Effector memory CD4-positive, alpha-beta T cell (primary cell): Measurements from ENCODE around the gene FBN1.

Experiments
- DNase-seq, 3 donors: peaks; one replicate each; pipeline ENCODE4 v3.0.0-alpha.2; 2020
- H3K27ac ChIP-seq: 2 replicates; pipeline ENCODE4 v1.7.0; 2013; ENCODE audit warnings: mild to moderate bottlenecking, low read length, moderate library complexity; ENCODE audit not compliant: insufficient read depth, poor library complexity, severe bottlenecking
- H3K27me3 ChIP-seq: replicated peaks from 2 replicates; pipeline ENCODE4 v1.7.0; 2013; ENCODE audit warnings: mild to moderate bottlenecking, low read length; ENCODE audit not compliant: insufficient read depth, control insufficient read depth, poor library complexity, severe bottlenecking
- H3K36me3 ChIP-seq: 2 replicates; pipeline ENCODE4 v1.7.0; 2013; ENCODE audit warnings: mild to moderate bottlenecking, low read length, moderate library complexity; ENCODE audit not compliant: control insufficient read depth, insufficient read depth
- H3K4me1 ChIP-seq: 2 replicates; pipeline ENCODE4 v1.7.0; 2013; ENCODE audit warnings: low read length, mild to moderate bottlenecking; ENCODE audit not compliant: control insufficient read depth, insufficient read depth, poor library complexity, severe bottlenecking
- H3K4me3 ChIP-seq: 2 replicates; pipeline ENCODE4 v1.7.0; 2013; ENCODE audit warnings: low read length, low read depth, mild to moderate bottlenecking; ENCODE audit not compliant: insufficient read depth, poor library complexity, severe bottlenecking
- H3K9me3 ChIP-seq: 2 replicates; pipeline ENCODE4 v1.7.0; 2013; ENCODE audit warnings: mild to moderate bottlenecking, low read length, moderate library complexity; ENCODE audit not compliant: control insufficient read depth

FBN1 gene

DNA sequence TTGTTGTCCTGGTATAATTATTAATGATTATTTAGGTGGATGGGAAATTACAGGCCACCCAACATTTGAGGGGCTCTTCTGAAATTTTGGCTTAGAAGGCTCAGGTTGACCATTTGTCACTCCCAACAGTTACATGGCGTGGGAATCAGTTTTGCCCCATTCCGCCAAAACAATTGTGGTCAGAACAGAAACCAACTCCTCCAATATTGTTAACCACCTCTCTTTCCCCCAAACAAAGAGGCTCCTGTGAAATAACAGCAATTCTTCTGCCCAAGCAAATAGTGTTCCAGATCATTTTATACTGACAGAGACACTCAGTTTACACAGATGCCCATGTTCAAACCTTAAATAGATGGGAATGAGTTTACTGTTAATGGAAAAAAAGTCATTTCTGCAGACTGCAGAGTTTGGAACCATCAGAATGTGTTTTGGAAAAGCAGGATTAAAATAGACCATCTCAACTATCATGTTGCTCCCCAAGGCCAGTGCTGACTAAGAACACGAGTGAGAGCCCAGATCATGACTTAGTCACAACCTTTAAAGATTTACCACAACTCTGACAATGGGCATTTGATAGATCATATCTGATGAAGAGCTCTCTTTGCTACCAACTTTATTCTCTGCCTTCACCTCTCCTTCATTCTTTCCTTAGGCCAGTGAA lies 212.2 kb downstream of the FBN1 start:
- Histone ChIP-seq H3K4me3 (no peak overlapping the region), H3K4me1 (no peaks in the 10 kb centered on the region), H3K27me3 (no peaks in the 10 kb centered on the region), H3K9me3 (no peaks in the 10 kb centered on the region), H3K27ac (no peak overlapping the region), H3K36me3 (no peaks in the 10 kb centered on the region)
- DNase-seq: no peak

DNA sequence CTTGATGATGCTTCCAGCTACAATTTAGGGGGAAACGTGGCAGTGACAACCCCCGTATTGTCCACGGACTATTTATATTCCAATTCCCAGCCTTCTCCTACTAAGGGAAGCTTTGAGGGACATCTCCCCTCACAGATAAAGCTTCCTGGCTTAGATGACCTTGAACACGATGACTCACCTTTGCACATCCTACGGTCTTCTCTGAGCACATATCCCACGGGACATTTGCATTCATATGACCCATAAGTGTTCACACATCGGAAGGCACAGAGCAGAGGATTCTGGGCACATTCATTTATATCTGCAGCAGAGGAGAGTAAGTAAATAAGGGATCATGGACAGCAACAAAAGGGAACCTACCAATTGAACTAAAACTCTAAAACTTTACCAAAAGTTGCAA lies 212.8 kb downstream of the FBN1 start:
- Histone ChIP-seq H3K4me1 (no peaks in the 10 kb centered on the region), H3K27ac (no peak overlapping the region), H3K4me3 (no peak overlapping the region), H3K9me3 (no peaks in the 10 kb centered on the region), H3K36me3 (no peaks in the 10 kb centered on the region), H3K27me3 (no peaks in the 10 kb centered on the region)
- no peak for DNase-seq

DNA sequence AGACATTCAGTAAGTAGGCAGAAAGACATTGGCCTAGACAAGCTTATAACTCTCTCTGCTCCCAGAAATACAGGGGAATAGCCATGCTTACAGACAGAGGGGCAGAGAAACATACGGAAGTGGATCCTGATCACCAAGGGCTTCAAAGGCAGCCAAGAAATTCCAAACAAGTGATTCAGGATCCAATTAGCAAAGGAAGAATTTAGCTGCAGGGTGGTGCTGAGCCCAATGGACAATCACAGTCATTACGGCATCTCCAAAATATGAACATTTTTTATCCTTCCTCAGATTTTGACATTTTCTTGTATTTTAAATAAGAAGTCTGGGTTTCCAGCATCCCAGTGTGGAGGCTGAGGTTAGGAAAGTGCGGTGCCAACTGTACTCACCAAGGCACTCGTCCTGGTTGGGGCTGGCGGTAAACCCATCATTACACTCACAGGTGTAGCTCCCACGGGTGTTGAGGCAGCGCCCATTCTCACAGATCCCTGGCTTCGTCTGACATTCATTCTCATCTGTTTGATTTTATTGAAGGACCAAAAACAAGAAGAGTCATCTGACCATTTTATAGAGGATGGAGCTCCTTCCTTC lies 217.5 kb downstream of the FBN1 start:
- no peaks in the 10 kb centered on the region for H3K4me1 ChIP-seq
- no peaks in the 10 kb centered on the region for H3K9me3 ChIP-seq
- DNase-seq: no peak
- no peak overlapping the region for H3K4me3 ChIP-seq
- no peaks in the 10 kb centered on the region for H3K27me3 ChIP-seq
- H3K36me3 ChIP-seq: no peaks in the 10 kb centered on the region
- no peak overlapping the region for H3K27ac ChIP-seq

DNA sequence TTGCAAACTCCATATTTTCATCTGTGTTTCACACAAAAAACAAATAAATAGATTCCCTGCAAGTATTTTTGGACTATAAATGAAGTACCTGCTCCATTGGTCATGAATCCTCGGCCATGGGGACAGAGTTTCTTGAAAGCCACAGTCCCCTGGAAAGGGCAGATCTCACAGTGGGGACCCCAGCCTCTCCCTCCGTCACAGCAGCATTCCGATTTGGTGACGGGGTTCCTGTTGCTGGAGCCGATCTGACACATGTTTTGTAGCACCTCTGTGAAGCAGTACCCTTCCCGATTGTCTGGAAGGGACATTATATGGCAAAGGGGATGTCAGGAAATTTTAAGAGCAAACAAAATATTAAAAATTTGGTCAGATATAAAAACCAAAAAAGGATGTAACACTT lies 218.0 kb downstream of the FBN1 start:
- H3K4me1 ChIP-seq: no peaks in the 10 kb centered on the region
- no peaks in the 10 kb centered on the region for H3K9me3 ChIP-seq
- H3K4me3 ChIP-seq: no peak overlapping the region
- no peak overlapping the region for H3K27ac ChIP-seq
- DNase-seq: no peak
- no peaks in the 10 kb centered on the region for H3K36me3 ChIP-seq
- H3K27me3 ChIP-seq: no peaks in the 10 kb centered on the region

DNA sequence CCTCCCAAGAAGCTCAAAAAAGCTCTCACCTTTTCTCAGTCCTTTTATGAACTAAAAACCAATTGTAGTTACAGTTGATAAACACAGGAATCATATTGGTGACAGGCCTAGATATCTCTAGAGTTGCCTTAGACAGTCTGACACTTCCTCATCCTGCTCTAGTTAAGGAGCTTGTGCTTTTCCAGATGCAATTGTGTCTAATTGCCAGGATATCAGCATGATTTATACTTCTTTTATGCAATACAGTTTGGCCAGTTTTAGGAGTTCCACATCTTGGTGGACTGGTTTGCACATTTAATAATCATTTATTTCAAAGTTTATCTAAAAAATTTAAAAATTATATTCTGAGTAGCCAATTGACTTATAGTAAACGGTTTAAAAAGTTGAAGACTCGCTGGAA lies 218.6 kb downstream of the FBN1 start:
- Histone ChIP-seq H3K4me3 (no peak overlapping the region), H3K36me3 (no peaks in the 10 kb centered on the region), H3K27me3 (no peaks in the 10 kb centered on the region), H3K4me1 (no peaks in the 10 kb centered on the region), H3K27ac (no peak overlapping the region), H3K9me3 (no peaks in the 10 kb centered on the region)
- no peak for DNase-seq

DNA sequence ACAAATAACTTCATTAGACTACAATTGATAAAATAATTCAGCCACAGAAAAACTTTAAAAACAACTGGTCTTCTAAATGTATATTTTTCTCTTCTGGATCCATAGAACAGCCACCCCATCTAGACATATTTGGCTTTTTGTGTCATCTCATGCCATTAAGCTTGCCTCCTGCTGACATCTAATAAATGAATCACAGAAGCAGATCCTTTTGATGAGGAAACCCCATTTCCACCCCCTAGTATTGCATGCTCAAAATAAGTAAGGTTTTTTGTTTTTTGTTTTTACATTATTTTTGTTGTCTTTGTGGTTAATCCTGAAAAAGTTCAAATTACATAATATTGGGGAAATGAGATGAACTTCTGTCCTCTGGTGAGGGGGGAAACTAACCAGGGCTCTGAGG lies 219.5 kb downstream of the FBN1 start:
- H3K36me3 ChIP-seq: no peaks in the 10 kb centered on the region
- no peaks in the 10 kb centered on the region for H3K4me1 ChIP-seq
- H3K27me3 ChIP-seq: no peaks in the 10 kb centered on the region
- no peak for DNase-seq
- H3K27ac ChIP-seq: no peak overlapping the region
- no peaks in the 10 kb centered on the region for H3K9me3 ChIP-seq
- H3K4me3 ChIP-seq: no peak overlapping the region

DNA sequence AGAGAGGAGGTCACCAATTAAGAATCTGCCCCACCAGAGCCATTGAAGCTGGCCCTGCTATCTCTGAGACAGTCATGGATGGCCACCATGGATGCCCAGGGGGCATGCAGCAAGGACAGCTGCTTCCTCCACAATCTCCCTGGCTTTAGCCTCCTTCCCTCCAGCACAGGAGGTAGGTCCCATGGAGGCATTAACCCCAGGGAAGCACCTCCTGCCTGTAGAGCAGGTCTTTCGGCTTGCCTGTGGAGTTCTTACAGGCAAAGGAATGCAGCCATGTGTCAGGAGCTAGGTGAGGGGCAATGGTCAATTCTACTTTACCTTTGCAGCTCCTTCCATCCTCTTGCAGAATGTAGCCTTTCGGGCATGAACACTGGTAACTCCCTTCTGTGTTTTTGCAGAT lies 220.5 kb downstream of the FBN1 start:
- Histone ChIP-seq H3K4me1 (no peaks in the 10 kb centered on the region), H3K36me3 (no peaks in the 10 kb centered on the region), H3K4me3 (no peak overlapping the region), H3K9me3 (no peaks in the 10 kb centered on the region), H3K27me3 (no peaks in the 10 kb centered on the region), H3K27ac (no peak overlapping the region)
- DNase-seq: no peak

DNA sequence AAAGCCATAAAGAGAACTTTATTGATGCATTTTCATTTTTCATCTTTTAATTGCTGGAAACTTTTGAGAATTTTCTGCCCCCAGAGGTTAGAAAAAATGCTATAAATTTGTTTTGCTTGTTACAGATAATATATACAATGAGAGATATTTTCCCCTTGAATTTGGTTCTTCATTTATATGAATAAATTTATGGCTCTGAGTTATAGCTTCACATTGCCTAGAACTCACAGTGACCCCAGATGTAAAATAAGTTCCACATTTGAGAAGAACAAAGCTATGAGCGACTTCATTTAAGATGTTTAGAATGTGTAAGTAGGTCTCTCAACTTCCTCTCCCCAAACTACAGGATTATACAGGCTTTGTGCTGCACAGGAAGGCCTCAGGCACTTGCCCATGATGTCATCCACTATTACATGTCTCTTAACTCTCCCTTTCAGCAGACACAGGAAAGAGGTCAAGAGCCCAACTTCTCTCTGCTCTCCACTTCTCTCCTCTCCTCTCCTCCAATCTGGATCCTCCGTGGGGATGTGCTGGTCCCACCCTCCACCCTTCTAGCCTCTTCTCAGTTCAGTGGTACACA lies 221.5 kb downstream of the FBN1 start:
- H3K27ac ChIP-seq: no peak overlapping the region
- no peaks in the 10 kb centered on the region for H3K9me3 ChIP-seq
- no peak for DNase-seq
- no peaks in the 10 kb centered on the region for H3K4me1 ChIP-seq
- H3K4me3 ChIP-seq: no peak overlapping the region
- peaks cover 2% of the 10 kb centered on the region for H3K27me3 ChIP-seq
- no peaks in the 10 kb centered on the region for H3K36me3 ChIP-seq

DNA sequence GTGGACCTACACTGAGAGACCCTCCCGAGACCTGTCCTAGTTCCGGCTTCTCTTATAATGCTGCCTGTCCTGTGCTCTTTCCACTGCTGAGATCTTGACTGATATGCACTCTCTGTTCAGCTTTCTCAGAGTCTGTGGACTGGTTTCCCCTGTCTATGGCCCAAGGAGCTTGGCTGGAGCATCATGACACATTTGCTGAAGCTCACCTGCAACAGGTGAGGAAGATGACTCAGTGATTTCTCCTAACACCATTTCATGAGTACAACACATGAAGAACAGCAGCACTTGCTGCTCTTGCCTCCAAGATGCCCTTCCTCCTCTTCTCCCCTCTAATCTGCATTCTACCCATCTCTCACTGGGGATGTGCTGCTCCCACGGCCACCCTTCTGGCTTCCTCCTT lies 222.2 kb downstream of the FBN1 start:
- Histone ChIP-seq H3K9me3 (no peaks in the 10 kb centered on the region), H3K36me3 (no peaks in the 10 kb centered on the region), H3K4me3 (no peak overlapping the region), H3K27ac (no peak overlapping the region), H3K4me1 (no peaks in the 10 kb centered on the region), H3K27me3 (peaks cover 6% of the 10 kb centered on the region)
- no peak for DNase-seq

DNA sequence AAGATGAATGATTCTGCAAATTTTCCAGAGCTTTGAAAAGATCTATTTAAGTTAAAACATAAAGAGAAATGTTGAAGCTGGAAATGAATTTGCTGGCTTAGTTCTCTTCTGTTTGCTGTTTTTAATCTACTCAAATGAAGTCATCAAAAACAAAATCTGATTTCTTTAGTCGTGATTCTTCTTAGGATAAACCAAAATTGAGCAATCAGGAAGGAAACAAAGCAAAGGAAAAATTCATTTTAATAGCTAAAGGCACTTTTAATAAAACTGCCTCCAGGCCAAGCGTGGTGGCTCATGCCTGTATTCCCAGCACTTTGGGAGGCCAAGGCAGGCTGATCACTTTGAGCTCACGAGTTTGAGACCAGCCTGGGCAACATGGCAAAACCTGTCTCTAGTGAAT lies 223.1 kb downstream of the FBN1 start:
- Histone ChIP-seq H3K36me3 (no peaks in the 10 kb centered on the region), H3K27me3 (peaks cover 6% of the 10 kb centered on the region)
- DNase-seq: no peak

More for the DNA sequence above, 223.1 kb downstream of the FBN1 start:
- Histone ChIP-seq H3K27ac (no peak overlapping the region), H3K4me1 (no peaks in the 10 kb centered on the region), H3K9me3 (no peaks in the 10 kb centered on the region), H3K4me3 (no peak overlapping the region)
